NCI-H1092 treated with DMSO at 0.1 percent for 48 hours (cell line): Measurements from ENCODE around the gene WNT7A.
"Not testable (repeated sequence)": the region's sequence is repeated elsewhere in the genome, so short reads cannot be mapped to it uniquely, and the experiment has no call there.

ENCODE experiments used
- DNase-seq: peaks from one replicate; lab custom pipeline; 2025; lab: John Stamatoyannopoulos, UW

The WNT7A gene

GRCh38 chr3:13865581-13865980, 14.3 kb downstream of the WNT7A start:
- no peak for DNase-seq

- no peak for DNase-seq
These were observed 14.8 kb downstream of the WNT7A start for GRCh38 chr3:13865106-13865505.

GRCh38 chr3:13863965-13864595, 15.8 kb downstream of the WNT7A start:
- DNase-seq, result no peak

GRCh38 chr3:13863382-13863952, 16.4 kb downstream of the WNT7A start:
- no peak for DNase-seq

- DNase-seq, result no peak
These were observed 18.4 kb downstream of the WNT7A start for GRCh38 chr3:13861461-13861860.

- no peak for DNase-seq
These were observed 19.9 kb downstream of the WNT7A start for GRCh38 chr3:13860001-13860400.

GRCh38 chr3:13858768-13859520, 20.9 kb downstream of the WNT7A start:
- no peak for DNase-seq

GRCh38 chr3:13857702-13858380, 22.0 kb downstream of the WNT7A start:
- DNase-seq, result no peak

- not testable (repeated sequence) for DNase-seq
These were observed 23.2 kb downstream of the WNT7A start for GRCh38 chr3:13856628-13857027.

- no peak for DNase-seq
These were observed 23.9 kb downstream of the WNT7A start for GRCh38 chr3:13856006-13856405.

- DNase-seq, result no peak
These were observed 25.4 kb downstream of the WNT7A start for GRCh38 chr3:13854492-13854891.

GRCh38 chr3:13853978-13854296, 25.9 kb downstream of the WNT7A start:
- DNase-seq, result no peak

GRCh38 chr3:13853256-13853977, 26.5 kb downstream of the WNT7A start:
- no peak for DNase-seq

GRCh38 chr3:13852638-13853009, 27.2 kb downstream of the WNT7A start:
- DNase-seq, result no peak

- DNase-seq, result no peak
These were observed 27.8 kb downstream of the WNT7A start for GRCh38 chr3:13851997-13852637.

- DNase-seq, result no peak
These were observed 28.6 kb downstream of the WNT7A start for GRCh38 chr3:13851091-13851849.

GRCh38 chr3:13850161-13850945, 29.5 kb downstream of the WNT7A start:
- no peak for DNase-seq

GRCh38 chr3:13849018-13849417, 30.9 kb downstream of the WNT7A start:
- DNase-seq, result no peak

GRCh38 chr3:13846716-13847570, 32.9 kb downstream of the WNT7A start:
- DNase-seq, result no peak
